ENCODE results near the gene CACNA1H.
"Not testable (repeated sequence)": the region's sequence is repeated elsewhere in the genome, so short reads cannot be mapped to it uniquely, and the experiment has no call there.

The CACNA1H gene

GRCh38 chr16:1264345-1265089, 111.6 kb downstream of the CACNA1H start:
- ChIA-PET POLR2A (ENCODE audit: low non-redundant PET) (no interaction called here), CTCF (no interaction called here)
- TF ChIP-seq CTCF (conservative IDR thresholded peaks at IDR 0.05; ENCODE audit: low read depth) = no peak
- H3K27ac ChIP-seq = no peak overlapping the region
- no peak for DNase-seq (ENCODE audit: low spot score)

GRCh38 chr16:1265090-1265630, 112.3 kb downstream of the CACNA1H start:
- H3K27ac ChIP-seq = no peak overlapping the region
- CTCF ChIA-PET = no interaction called here
- POLR2A ChIA-PET (ENCODE audit: low non-redundant PET) = no interaction called here
- no peak for DNase-seq (ENCODE audit: low spot score)
- no peak for TF ChIP-seq CTCF (conservative IDR thresholded peaks at IDR 0.05; ENCODE audit: low read depth)

GRCh38 chr16:1265826-1266225, 112.9 kb downstream of the CACNA1H start:
- CTCF ChIA-PET = no interaction called here
- POLR2A ChIA-PET (ENCODE audit: low non-redundant PET) = no interaction called here
- TF ChIP-seq CTCF (conservative IDR thresholded peaks at IDR 0.05; ENCODE audit: low read depth) = no peak
- H3K27ac ChIP-seq = no peak overlapping the region
- no peak for DNase-seq (ENCODE audit: low spot score)

- DNase-seq (ENCODE audit: low spot score); POLR2A ChIA-PET (ENCODE audit: low non-redundant PET); H3K27ac ChIP-seq: not testable (repeated sequence)
- CTCF ChIA-PET = interaction anchor here (0.6 kb wide), 2 partner anchors 73 to 435 kb away, joined by 3 to 5 read pairs; no protein-coding TSS in a partner anchor
Measured at GRCh38 chr16:1269418-1269817, 116.5 kb downstream of the CACNA1H start.

- no peak for DNase-seq (ENCODE audit: low spot score)
- TF ChIP-seq CTCF (conservative IDR thresholded peaks at IDR 0.05; ENCODE audit: low read depth) = no peak
- ChIA-PET POLR2A (ENCODE audit: low non-redundant PET) (no interaction called here), CTCF (no interaction called here)
- H3K27ac ChIP-seq = no peak overlapping the region
Measured at GRCh38 chr16:1271380-1271723, 118.4 kb downstream of the CACNA1H start.
